DOHH2 (cell line): Measurements from ENCODE around the gene MYO1H.

ENCODE experiments used
- EZH2phosphoT487 ChIP-seq: fragments of 200-600 bp; sonication (generic); IDR thresholded peaks from 2 replicates; pipeline ENCODE4 v1.6.1; 2017; ENCODE audit warnings: borderline replicate concordance, mild to moderate bottlenecking, antibody characterized with exemption, low read length, moderate library complexity, mixed read lengths
- TF ChIP-seq, protein P1 (sequence below): fragments of 200-600 bp; sonication (generic); IDR thresholded peaks from one replicate; pipeline ENCODE4 v1.5.1; 2014; ENCODE audit warnings: antibody characterized with exemption, mild to moderate bottlenecking, low read depth, low read length; ENCODE audit not compliant: poor library complexity, severe bottlenecking

DNA sequence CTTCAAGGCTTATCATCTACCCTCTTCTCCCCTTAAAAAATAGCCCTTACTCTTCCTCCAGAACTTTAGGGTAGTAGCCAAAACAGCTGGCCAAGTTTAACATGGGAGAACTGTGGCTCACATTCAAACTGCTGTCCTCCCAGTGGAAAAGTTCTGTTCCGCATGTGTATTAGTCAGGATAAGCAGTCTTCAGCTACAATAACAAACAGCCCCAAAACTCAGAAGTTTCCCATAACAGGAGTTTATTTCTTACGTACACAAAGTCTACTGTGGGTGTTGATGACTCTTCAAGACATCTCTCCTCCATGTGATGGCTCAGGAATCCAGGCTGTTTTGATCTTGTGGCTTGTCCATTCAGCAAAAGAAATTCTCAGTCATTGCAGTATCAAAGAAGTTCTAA is 35.5 kb downstream of the MYO1H start:
- TF ChIP-seq, protein P1, sequence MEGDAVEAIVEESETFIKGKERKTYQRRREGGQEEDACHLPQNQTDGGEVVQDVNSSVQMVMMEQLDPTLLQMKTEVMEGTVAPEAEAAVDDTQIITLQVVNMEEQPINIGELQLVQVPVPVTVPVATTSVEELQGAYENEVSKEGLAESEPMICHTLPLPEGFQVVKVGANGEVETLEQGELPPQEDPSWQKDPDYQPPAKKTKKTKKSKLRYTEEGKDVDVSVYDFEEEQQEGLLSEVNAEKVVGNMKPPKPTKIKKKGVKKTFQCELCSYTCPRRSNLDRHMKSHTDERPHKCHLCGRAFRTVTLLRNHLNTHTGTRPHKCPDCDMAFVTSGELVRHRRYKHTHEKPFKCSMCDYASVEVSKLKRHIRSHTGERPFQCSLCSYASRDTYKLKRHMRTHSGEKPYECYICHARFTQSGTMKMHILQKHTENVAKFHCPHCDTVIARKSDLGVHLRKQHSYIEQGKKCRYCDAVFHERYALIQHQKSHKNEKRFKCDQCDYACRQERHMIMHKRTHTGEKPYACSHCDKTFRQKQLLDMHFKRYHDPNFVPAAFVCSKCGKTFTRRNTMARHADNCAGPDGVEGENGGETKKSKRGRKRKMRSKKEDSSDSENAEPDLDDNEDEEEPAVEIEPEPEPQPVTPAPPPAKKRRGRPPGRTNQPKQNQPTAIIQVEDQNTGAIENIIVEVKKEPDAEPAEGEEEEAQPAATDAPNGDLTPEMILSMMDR, result no peak
- TF ChIP-seq EZH2phosphoT487, result no peak
